ENCODE measurements around the gene SLF1.

- TF ChIP-seq POLR2A (IDR thresholded peaks at IDR 0.05) (no peak), CTCF (IDR thresholded peaks at IDR 0.05) (no peak), EP300 (IDR thresholded peaks at IDR 0.05) (no peak)
Measured at GRCh38 chr5:94682814-94683520, 64.5 kb downstream of the SLF1 start.
